ENCODE results near the gene CARD19. TPM values are rescaled to one million over a fixed set of nuclear protein-coding genes. Genes with fewer than 3 reads are reported as not detected.

CARD19 gene
- total RNA-seq, 1 experiment from 2014 or later: 31.4 TPM

- no peak for DNase-seq (ENCODE audit: low spot score)
Measured at GRCh38 chr9:93061791-93062763, 33.9 kb upstream of the CARD19 start.

GRCh38 chr9:93064392-93065134 is 31.5 kb upstream of the CARD19 start:
- in situ Hi-C loops (cut with HindIII; ENCODE audit: low sequenced_read_pairs): no loop called here
- DNase-seq (ENCODE audit: low spot score): no peak

More at GRCh38 chr9:93061791-93062763, 33.9 kb upstream of the CARD19 start:
- in situ Hi-C loops (cut with HindIII; ENCODE audit: low sequenced_read_pairs): no loop called here

GRCh38 chr9:93065135-93065720 is 30.8 kb upstream of the CARD19 start:
- in situ Hi-C loops (cut with HindIII; ENCODE audit: low sequenced_read_pairs): no loop called here
- no peak for DNase-seq (ENCODE audit: low spot score)

GRCh38 chr9:93066978-93067603 is 28.9 kb upstream of the CARD19 start:
- in situ Hi-C loops (cut with HindIII; ENCODE audit: low sequenced_read_pairs): no loop called here
- no peak for DNase-seq (ENCODE audit: low spot score)

GRCh38 chr9:93068956-93069355 is 27.1 kb upstream of the CARD19 start:
- no peak for DNase-seq (ENCODE audit: low spot score)
- in situ Hi-C loops (cut with HindIII; ENCODE audit: low sequenced_read_pairs): no loop called here

- no peak for DNase-seq (ENCODE audit: low spot score)
- in situ Hi-C loops (cut with HindIII; ENCODE audit: low sequenced_read_pairs): no loop called here
Measured at GRCh38 chr9:93071464-93071863, 24.6 kb upstream of the CARD19 start.

- no peak for DNase-seq (ENCODE audit: low spot score)
- in situ Hi-C loops (cut with HindIII; ENCODE audit: low sequenced_read_pairs): no loop called here
Measured at GRCh38 chr9:93072383-93072795, 23.6 kb upstream of the CARD19 start.

- DNase-seq (ENCODE audit: low spot score): no peak
- in situ Hi-C loops (cut with HindIII; ENCODE audit: low sequenced_read_pairs): no loop called here
Measured at GRCh38 chr9:93076101-93076791, 19.8 kb upstream of the CARD19 start.

- no peak for DNase-seq (ENCODE audit: low spot score)
- in situ Hi-C loops (cut with HindIII; ENCODE audit: low sequenced_read_pairs): no loop called here
Measured at GRCh38 chr9:93076792-93077128, 19.3 kb upstream of the CARD19 start.

GRCh38 chr9:93077367-93077766 is 18.6 kb upstream of the CARD19 start:
- no peak for DNase-seq (ENCODE audit: low spot score)
- in situ Hi-C loops (cut with HindIII; ENCODE audit: low sequenced_read_pairs): no loop called here

GRCh38 chr9:93077811-93078210 is 18.2 kb upstream of the CARD19 start:
- DNase-seq (ENCODE audit: low spot score): no peak
- in situ Hi-C loops (cut with HindIII; ENCODE audit: low sequenced_read_pairs): no loop called here

- DNase-seq (ENCODE audit: low spot score): no peak
- in situ Hi-C loops (cut with HindIII; ENCODE audit: low sequenced_read_pairs): no loop called here
Measured at GRCh38 chr9:93079371-93079770, 16.6 kb upstream of the CARD19 start.

- in situ Hi-C loops (cut with HindIII; ENCODE audit: low sequenced_read_pairs): no loop called here
Measured at GRCh38 chr9:93080406-93080805, 15.6 kb upstream of the CARD19 start.

GRCh38 chr9:93081081-93081529 is 14.9 kb upstream of the CARD19 start:
- in situ Hi-C loops (cut with HindIII; ENCODE audit: low sequenced_read_pairs): no loop called here
- DNase-seq (ENCODE audit: low spot score): no peak

More at GRCh38 chr9:93080406-93080805, 15.6 kb upstream of the CARD19 start:
- no peak for DNase-seq (ENCODE audit: low spot score)

- in situ Hi-C loops (cut with HindIII; ENCODE audit: low sequenced_read_pairs): no loop called here
- DNase-seq (ENCODE audit: low spot score): no peak
Measured at GRCh38 chr9:93081931-93082330, 14.1 kb upstream of the CARD19 start.

- no peak for DNase-seq (ENCODE audit: low spot score)
- in situ Hi-C loops (cut with HindIII; ENCODE audit: low sequenced_read_pairs): no loop called here
Measured at GRCh38 chr9:93082841-93083411, 13.1 kb upstream of the CARD19 start.

GRCh38 chr9:93083592-93084470 is 12.2 kb upstream of the CARD19 start:
- DNase-seq (ENCODE audit: low spot score): no peak
- in situ Hi-C loops (cut with HindIII; ENCODE audit: low sequenced_read_pairs): no loop called here

- DNase-seq (ENCODE audit: low spot score): no peak
- in situ Hi-C loops (cut with HindIII; ENCODE audit: low sequenced_read_pairs): no loop called here
Measured at GRCh38 chr9:93084471-93084881, 11.5 kb upstream of the CARD19 start.
